HepG2 (cell line): ENCODE measurements around the gene OGFOD3. TPM values are rescaled to one million over a fixed set of nuclear protein-coding genes. Genes with fewer than 3 reads are reported as not detected.
A peak's percentile ranks its signal among the peaks of the same experiment; 100 is the strongest.

ENCODE experiments used
- ATAC-seq: fragments of 200-7000 bp; cut with Tn5 transposase; 3 replicates; pipeline ENCODE4 v1.9.1; 2020; ENCODE audit warnings: mild to moderate bottlenecking, moderate library complexity
- BruUV-seq: library from RNA; stranded (reverse); fragments of 400-500 nt; replicated peaks from 2 replicates; lab custom pipeline; 2021; lab: Mats Ljungman, UMichigan
- CTCF ChIA-PET: fragments of 300-600 bp; formaldehyde crosslinking; extraction: SDS; loops from one replicate; lab custom pipeline; 2021; ENCODE audit warnings: low total read pairs, inconsistent platforms, low intra/inter-chr PET ratio; lab: Yijun Ruan, JAX
- POLR2A ChIA-PET: fragments of 350-600 bp; sonication (Branson Sonifier 250); formaldehyde crosslinking; loops from one replicate; lab custom pipeline; 2020; ENCODE audit warnings: antibody characterized with exemption, inconsistent platforms; lab: Yijun Ruan, JAX
- DNase-seq: peaks from one replicate; pipeline ENCODE4 v3.0.0-alpha.2; 2015; ENCODE audit warnings: low spot score
- FAIRE-seq: peaks from 3 replicates; lab custom pipeline; 2011; peaks lifted over from hg19 to GRCh38; lab: Jason Lieb, UNC
- H2AFZ ChIP-seq: one replicate; pipeline ENCODE4 v1.6.1; 2011; ENCODE audit warnings: low read length, inconsistent platforms
- H3K27ac ChIP-seq: fragments of 300-600 bp; 3 replicates; pipeline ENCODE4 v1.8.0; 2011; ENCODE audit warnings: mixed run types, mild to moderate bottlenecking, mixed read lengths, low read length, inconsistent platforms; ENCODE audit not compliant: insufficient read depth; ENCODE audit errors: extremely low read length
- H3K27me3 ChIP-seq, 2 experiments: fragments of 200-600 bp in 1 of 2; 2 replicates in 1 of 2; 3 replicates in 1 of 2; pipeline versions ENCODE4 v1.6.0 to v1.8.0; 2011; ENCODE audit warnings: low read length in 2 of 2, mild to moderate bottlenecking in 2 of 2, moderate library complexity in 2 of 2, inconsistent platforms in 1 of 2; ENCODE audit not compliant: insufficient read depth in 2 of 2, control insufficient read depth in 1 of 2
- H3K36me3 ChIP-seq, 2 experiments: fragments of 200-600 bp in 1 of 2; replicated peaks in 1 of 2; 2 replicates in 1 of 2; 3 replicates in 1 of 2; pipeline versions ENCODE4 v1.5.1 to v1.8.0; 2011; ENCODE audit warnings: low read length in 2 of 2, inconsistent platforms in 1 of 2; ENCODE audit not compliant: insufficient read depth in 2 of 2, control insufficient read depth in 1 of 2
- H3K4me1 ChIP-seq: 2 replicates; pipeline ENCODE4 v1.5.1; 2012; ENCODE audit warnings: low read length, inconsistent platforms; ENCODE audit not compliant: insufficient read depth
- H3K4me2 ChIP-seq: 2 replicates; pipeline ENCODE4 v1.6.0; 2011; ENCODE audit warnings: low read depth, low read length, inconsistent platforms
- H3K4me3 ChIP-seq, 3 experiments: fragments of 200-600 bp in 1 of 3; sonication (generic), shearing (Covaris generic) in 1 of 3; replicated peaks in 1 of 3; 2 replicates each; pipeline ENCODE4 v1.5.1; 2011 to 2016; ENCODE audit warnings: low read length in 3 of 3, inconsistent platforms in 2 of 3, low read depth in 2 of 3, mild to moderate bottlenecking in 2 of 3, control low read depth in 1 of 3, mixed read lengths in 1 of 3; ENCODE audit not compliant: insufficient read depth in 1 of 3
- H3K79me2 ChIP-seq: one replicate; pipeline ENCODE4 v1.6.1; 2011; ENCODE audit warnings: low read length, inconsistent platforms; ENCODE audit not compliant: insufficient read depth
- H3K9ac ChIP-seq: 2 replicates; pipeline ENCODE4 v1.6.0; 2011; ENCODE audit warnings: mild to moderate bottlenecking, low read depth, low read length, inconsistent platforms; ENCODE audit not compliant: insufficient read depth
- H3K9me3 ChIP-seq: 2 replicates; pipeline ENCODE4 v1.5.1; 2012; ENCODE audit warnings: mild to moderate bottlenecking, low read length
- H4K20me1 ChIP-seq: 2 replicates; pipeline ENCODE4 v1.6.0; 2011; ENCODE audit warnings: inconsistent platforms, mild to moderate bottlenecking, low read length, moderate library complexity; ENCODE audit not compliant: insufficient read depth
- ATF3 ChIP-seq: sonication (generic); formaldehyde crosslinking; IDR thresholded peaks from 2 replicates; pipeline ENCODE4 v1.4.0; 2020; ENCODE audit warnings: missing genetic modification reagents
- BCL6 ChIP-seq: IDR thresholded peaks from 2 replicates; pipeline ENCODE4 v1.6.1; 2016; ENCODE audit warnings: missing genetic modification reagents, missing compliant biosample characterization
- DR1 ChIP-seq: sonication (generic); formaldehyde crosslinking; IDR thresholded peaks from 2 replicates; pipeline ENCODE4 v1.8.0; 2021; ENCODE audit warnings: mild to moderate bottlenecking, missing genetic modification reagents, inconsistent platforms
- EED ChIP-seq: sonication (generic); formaldehyde crosslinking; IDR thresholded peaks from 2 replicates; pipeline ENCODE4 v1.5.0; 2020; ENCODE audit warnings: mild to moderate bottlenecking, missing genetic modification reagents
- ETV6 ChIP-seq: sonication (generic); formaldehyde crosslinking; conservative IDR thresholded peaks from 2 replicates; pipeline ENCODE4 v1.4.0; 2020; ENCODE audit warnings: missing genetic modification reagents
- FOXJ3 ChIP-seq: sonication (generic); formaldehyde crosslinking; IDR thresholded peaks from 2 replicates; pipeline ENCODE4 v1.4.0; 2020; ENCODE audit warnings: missing genetic modification reagents, mild to moderate bottlenecking, borderline replicate concordance
- NAIF1 ChIP-seq: sonication (generic); formaldehyde crosslinking; IDR thresholded peaks from 2 replicates; pipeline ENCODE4 v1.5.0; 2020; ENCODE audit warnings: mild to moderate bottlenecking, missing genetic modification reagents, borderline replicate concordance
- NR0B2 ChIP-seq: sonication (generic); formaldehyde crosslinking; IDR thresholded peaks from 2 replicates; pipeline ENCODE4 v1.4.0; 2020; ENCODE audit warnings: mild to moderate bottlenecking, missing genetic modification reagents
- PRPF4 ChIP-seq: fragments of 200-400 bp; formaldehyde crosslinking; IDR thresholded peaks from 2 replicates; pipeline ENCODE4 v1.6.1; 2016; ENCODE audit warnings: low read length, low read depth; ENCODE audit not compliant: poor library complexity, severe bottlenecking
- STAG1 ChIP-seq: sonication (generic); formaldehyde crosslinking; IDR thresholded peaks from 2 replicates; pipeline ENCODE4 v1.4.0; 2020; ENCODE audit warnings: missing genetic modification reagents
- TBX2 ChIP-seq: sonication (generic); formaldehyde crosslinking; IDR thresholded peaks from 2 replicates; pipeline ENCODE4 v1.5.0; 2020; ENCODE audit warnings: missing genetic modification reagents, mild to moderate bottlenecking, borderline replicate concordance
- THAP9 ChIP-seq: sonication (generic); formaldehyde crosslinking; IDR thresholded peaks from 2 replicates; pipeline ENCODE4; 2020; ENCODE audit warnings: missing genetic modification reagents, mild to moderate bottlenecking, borderline replicate concordance
- ZBTB4 ChIP-seq: sonication (generic); formaldehyde crosslinking; IDR thresholded peaks from 2 replicates; pipeline ENCODE4 v1.4.0; 2020; ENCODE audit warnings: missing genetic modification reagents, mild to moderate bottlenecking, borderline replicate concordance
- ZNF572 ChIP-seq: sonication (generic); formaldehyde crosslinking; IDR thresholded peaks from 2 replicates; pipeline ENCODE4 v1.5.1; 2020; ENCODE audit warnings: mild to moderate bottlenecking, missing genetic modification reagents
- ZNF761 ChIP-seq: sonication (generic); formaldehyde crosslinking; conservative IDR thresholded peaks from 2 replicates; pipeline ENCODE4 v1.4.0; 2020; ENCODE audit warnings: mild to moderate bottlenecking, missing genetic modification reagents
- WGBS: methylation state at CpG from one replicate; pipeline ENCODE4 v1.1.6; 2017; ENCODE audit warnings: low lambda C conversion rate; 5-methylcytosine and 5-hydroxymethylcytosine counted together
- in situ Hi-C: cut with HindIII; loops from 2 replicates; pipeline ENCODE4 v1.10.0; 2017; ENCODE audit warnings: low pct_unique_long_range_greater_than_20kb; ENCODE audit not compliant: extremely low pct_ligation_motif_present
- intact Hi-C: fragments of 100-400 bp; cut with micrococcal nuclease; formaldehyde crosslinking; loops from one replicate; pipeline ENCODE4 v1.10.0; 2022; ENCODE audit not compliant: unreplicated experiment
- polyA plus RNA-seq, 8 experiments: library from polyadenylated mRNA; depleted of rRNA in 3 of 8; stranded (reverse) in 7 of 8; unstranded in 1 of 8; fragments of >200 nt; fragmentation: Illumina TruSeq in 4 of 8; extraction: Trizol in 4 of 8; gene quantifications; 2 replicates each; pipeline versions ENCODE4 v1.2.1 to v1.2.3, GENCODE V29; 2011 to 2016; ENCODE audit warnings: low read depth in 4 of 8, missing spikeins in 1 of 8, mixed read lengths in 1 of 8; ENCODE audit not compliant: insufficient read depth in 1 of 8
- total RNA-seq, 5 experiments: library from RNA; depleted of rRNA; stranded (reverse); fragments of >200 nt; fragmentation: Illumina TruSeq; extraction: Trizol; gene quantifications; 2 replicates each; pipeline ENCODE4 v1.2.3, GENCODE V29; 2016; ENCODE audit warnings: low read depth in 1 of 5

Gene OGFOD3
- total and polyA plus RNA-seq, 2 of the 13 experiments (the other 11 are each of a cell fraction or from before 2014, with no cell fraction given), result 40.0 to 42.1 TPM

- TF ChIP-seq BCL6 (CRISPR knock-in tag) (no peak), NAIF1 (CRISPR knock-in tag) (no peak), ZNF572 (CRISPR knock-in tag) (peak; percentile 83; the same call in 1 of the 2 replicates), PRPF4 (peak; percentile 67), ZNF761 (no peak), FOXJ3 (no peak)
Observed at GRCh38 chr17:82449883-82450356, 31.5 kb upstream of the OGFOD3 start (continued).

- Histone ChIP-seq H3K4me3 (peak overlapping the region; percentile 73 to 98 (median 82)), H3K4me2 (peak overlapping the region; percentile 80), H3K27ac (no peak overlapping the region), H3K79me2 (peaks cover 13% of the 10 kb centered on the region), H3K9me3 (no peaks in the 10 kb centered on the region), H2AFZ (no peak overlapping the region), H3K4me1 (peaks cover 33% of the 10 kb centered on the region), H4K20me1 (no peaks in the 10 kb centered on the region), H3K27me3 (no peaks in the 10 kb centered on the region), H3K9ac (peak overlapping the region; percentile 91), H3K36me3 (peaks cover 0 to 3% of the 10 kb centered on the region in 2 experiments; a peak in 1 of 5 replicates)
- FAIRE-seq (no peak), ATAC-seq (peak; percentile 11; the same call in 2 of the 3 replicates), DNase-seq (no peak)
- WGBS, result 87% methylated on average over 30 of the region's 30 CpGs
- ChIA-PET CTCF (no interaction called here), POLR2A (no interaction called here)
- in situ Hi-C loops (no loop called here), intact Hi-C loops (no loop called here)
- no TSS peak for BruUV-seq
- TF ChIP-seq NR0B2 (CRISPR knock-in tag), result no peak
- 0 out of 2 replicates have a peak, but pooled peaks have one; percentile 3 for TF ChIP-seq STAG1 (CRISPR knock-in tag)
- 0 out of 2 replicates have a peak, but pooled peaks have one; percentile 48 for TF ChIP-seq ETV6
- TF ChIP-seq DR1 (CRISPR knock-in tag), result 0 out of 2 replicates have a peak, but pooled peaks have one; percentile 28
- TF ChIP-seq EED (CRISPR knock-in tag), result 0 out of 2 replicates have a peak, but pooled peaks have one; percentile 20
- TF ChIP-seq ZBTB4 (CRISPR knock-in tag), result peak; percentile 13; the same call in 1 of the 2 replicates
- TF ChIP-seq TBX2, result 0 out of 2 replicates have a peak, but pooled peaks have one; percentile 34
- TF ChIP-seq ATF3, result no peak
- TF ChIP-seq THAP9 (CRISPR knock-in tag), result peak; percentile 52; the same call in 1 of the 2 replicates
Observed at GRCh38 chr17:82449131-82449882, 30.9 kb upstream of the OGFOD3 start.
